OCI-LY3 (cell line): ENCODE results near the gene RPL29.

Experiments used
- H2AFZ ChIP-seq: fragments of 200-600, 300-600 bp; shearing (Covaris generic); 2 replicates; pipeline ENCODE4 v1.6.0; 2014; ENCODE audit warnings: antibody characterized with exemption, low read depth, low read length
- H3K27ac ChIP-seq: fragments of 200-600, 300-600 bp; sonication (generic); 2 replicates; pipeline ENCODE4 v1.5.1; 2014; ENCODE audit warnings: mild to moderate bottlenecking, low read length, moderate library complexity, mixed read lengths
- H3K27me3 ChIP-seq: fragments of 200-600, 300-600 bp; sonication (generic); 2 replicates; pipeline ENCODE4 v1.6.1; 2014; ENCODE audit warnings: low read depth, low read length, mixed read lengths
- H3K36me3 ChIP-seq: fragments of 200-600, 300-600 bp; sonication (generic); replicated peaks from 2 replicates; pipeline ENCODE3; 2014; ENCODE audit warnings: low read depth, low read length, mixed read lengths
- H3K4me1 ChIP-seq: fragments of 300-600, 200-600 bp; sonication (generic); 2 replicates; pipeline ENCODE4 v1.6.1; 2014; ENCODE audit warnings: low read length, mixed read lengths
- H3K4me2 ChIP-seq: fragments of 200-600, 300-600 bp; sonication (generic); 2 replicates; pipeline ENCODE4 v1.6.1; 2014; ENCODE audit warnings: low read length, mixed read lengths
- H3K4me3 ChIP-seq: fragments of 300-600, 200-600 bp; sonication (generic); 2 replicates; pipeline ENCODE4 v1.5.1; 2014; ENCODE audit warnings: antibody characterized with exemption, mild to moderate bottlenecking, low read length, moderate library complexity
- H3K79me2 ChIP-seq: fragments of 300-600, 200-600 bp; shearing (Covaris generic); 2 replicates; pipeline ENCODE4 v1.6.1; 2014; ENCODE audit warnings: mild to moderate bottlenecking, low read length, mixed read lengths
- H3K9ac ChIP-seq: fragments of 300-600, 200-600 bp; shearing (Covaris generic); 2 replicates; pipeline ENCODE4 v1.6.0; 2014; ENCODE audit warnings: mild to moderate bottlenecking, low read length, moderate library complexity
- H3K9me3 ChIP-seq: fragments of 200-600, 300-600 bp; shearing (Covaris generic); 2 replicates; pipeline ENCODE4 v1.6.1; 2014; ENCODE audit warnings: low read length, mixed read lengths; ENCODE audit not compliant: insufficient read depth
- H4K20me1 ChIP-seq: fragments of 200-600, 300-600 bp; sonication (generic); 2 replicates; pipeline ENCODE4 v1.6.1; 2016; ENCODE audit warnings: low read length, mixed read lengths; ENCODE audit not compliant: insufficient read depth
- CTCF ChIP-seq: fragments of 200-600, 300-600 bp; sonication (generic); IDR thresholded peaks from 2 replicates; pipeline ENCODE4 v1.5.1; 2014; ENCODE audit warnings: antibody characterized with exemption, low read length, low read depth
- EZH2phosphoT487 ChIP-seq: fragments of 200-600 bp; shearing (Covaris generic); IDR thresholded peaks from 2 replicates; pipeline ENCODE4 v1.6.1; 2018; ENCODE audit warnings: antibody characterized with exemption, mixed run types, low read depth

The RPL29 gene

GRCh38 chr3:51950899-51951298 lies 44.8 kb downstream of the RPL29 start:
- Histone ChIP-seq H3K27me3 (no peaks in the 10 kb centered on the region), H3K79me2 (no peaks in the 10 kb centered on the region), H4K20me1 (no peaks in the 10 kb centered on the region), H3K4me1 (peaks cover 8% of the 10 kb centered on the region; the same call in 1 of the 2 replicates), H3K4me2 (no peak overlapping the region), H3K9ac (no peak overlapping the region), H3K4me3 (no peak overlapping the region), H3K27ac (no peak overlapping the region), H3K36me3 (no peaks in the 10 kb centered on the region), H3K9me3 (no peaks in the 10 kb centered on the region), H2AFZ (no peak overlapping the region)
- TF ChIP-seq CTCF, result no peak
- no peak for TF ChIP-seq EZH2phosphoT487

GRCh38 chr3:51949121-51949520 lies 46.6 kb downstream of the RPL29 start:
- no peak overlapping the region for H3K4me2 ChIP-seq
- no peak for TF ChIP-seq EZH2phosphoT487
- peaks cover 8% of the 10 kb centered on the region; the same call in 1 of the 2 replicates for H3K4me1 ChIP-seq
- no peaks in the 10 kb centered on the region for H4K20me1 ChIP-seq
- no peak overlapping the region for H2AFZ ChIP-seq
- H3K27ac ChIP-seq, result no peak overlapping the region
- no peaks in the 10 kb centered on the region for H3K27me3 ChIP-seq
- H3K79me2 ChIP-seq, result no peaks in the 10 kb centered on the region
- no peaks in the 10 kb centered on the region for H3K9me3 ChIP-seq
- no peaks in the 10 kb centered on the region for H3K36me3 ChIP-seq
- no peak overlapping the region for H3K4me3 ChIP-seq
- H3K9ac ChIP-seq, result no peak overlapping the region

GRCh38 chr3:51948016-51948580 lies 47.6 kb downstream of the RPL29 start:
- H3K9me3 ChIP-seq, result no peaks in the 10 kb centered on the region
- H3K4me2 ChIP-seq, result no peak overlapping the region
- TF ChIP-seq EZH2phosphoT487, result no peak
- TF ChIP-seq CTCF, result no peak
- no peaks in the 10 kb centered on the region for H3K36me3 ChIP-seq
- H3K27me3 ChIP-seq, result no peaks in the 10 kb centered on the region
- H3K9ac ChIP-seq, result no peak overlapping the region
- H3K4me3 ChIP-seq, result no peak overlapping the region
- H2AFZ ChIP-seq, result no peak overlapping the region
- H3K79me2 ChIP-seq, result no peaks in the 10 kb centered on the region
- no peak overlapping the region for H3K27ac ChIP-seq
- H4K20me1 ChIP-seq, result no peaks in the 10 kb centered on the region
- peaks cover 2% of the 10 kb centered on the region for H3K4me1 ChIP-seq

DNA sequence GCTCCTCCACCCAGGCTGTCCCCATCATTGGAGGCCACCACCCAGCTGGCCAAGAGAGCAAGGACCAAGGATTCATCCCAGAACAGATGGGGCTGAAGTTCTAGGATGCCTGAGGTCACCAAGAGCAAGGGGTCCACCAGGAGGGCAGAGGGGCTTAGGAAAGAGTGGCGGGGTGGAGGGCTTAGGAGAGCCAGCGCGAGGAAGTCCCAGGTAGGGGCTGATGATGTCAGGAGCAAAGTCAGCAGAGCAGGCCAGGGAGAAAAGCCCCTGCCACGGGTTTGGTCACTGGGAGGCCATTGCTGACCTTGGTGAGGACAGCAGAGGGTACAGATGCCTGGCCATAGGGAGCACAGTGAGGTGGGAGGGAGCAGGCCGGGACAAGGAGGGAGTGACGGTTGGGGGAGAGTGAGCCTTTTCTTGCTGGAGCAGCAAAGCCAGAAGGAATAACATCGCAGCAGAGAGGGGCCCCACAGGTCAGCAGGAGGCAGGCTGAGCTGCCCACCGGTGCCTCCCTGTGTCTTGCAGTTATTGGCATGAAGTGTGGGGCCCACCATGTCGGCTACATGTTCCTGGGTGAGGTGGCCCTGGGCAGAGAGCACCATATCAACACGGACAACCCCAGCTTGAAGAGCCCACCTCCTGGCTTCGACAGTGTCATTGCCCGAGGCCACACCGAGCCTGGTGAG lies 48.3 kb downstream of the RPL29 start:
- no peaks in the 10 kb centered on the region for H3K9me3 ChIP-seq
- no peak overlapping the region for H3K27ac ChIP-seq
- no peaks in the 10 kb centered on the region for H3K27me3 ChIP-seq
- H3K4me3 ChIP-seq, result no peak overlapping the region
- no peaks in the 10 kb centered on the region for H4K20me1 ChIP-seq
- no peak overlapping the region for H3K9ac ChIP-seq
- H3K4me2 ChIP-seq, result no peak overlapping the region
- TF ChIP-seq EZH2phosphoT487 (no peak), CTCF (no peak)
- H3K79me2 ChIP-seq, result no peaks in the 10 kb centered on the region
- H3K4me1 ChIP-seq, result peaks cover 9% of the 10 kb centered on the region
- no peak overlapping the region for H2AFZ ChIP-seq
- no peaks in the 10 kb centered on the region for H3K36me3 ChIP-seq
